HG02981 (cell line): ENCODE measurements around the gene RSBN1L.
"Not testable (repeated sequence)": the region's sequence is repeated elsewhere in the genome, so short reads cannot be mapped to it uniquely, and the experiment has no call there.

ENCODE experiments used
- ATAC-seq: cut with Tn5 transposase; IDR thresholded peaks from one replicate; pipeline ENCODE4 v1.9.1; 2021; ENCODE audit warnings: mild to moderate bottlenecking, moderate library complexity; ENCODE audit not compliant: unreplicated experiment

RSBN1L gene

DNA sequence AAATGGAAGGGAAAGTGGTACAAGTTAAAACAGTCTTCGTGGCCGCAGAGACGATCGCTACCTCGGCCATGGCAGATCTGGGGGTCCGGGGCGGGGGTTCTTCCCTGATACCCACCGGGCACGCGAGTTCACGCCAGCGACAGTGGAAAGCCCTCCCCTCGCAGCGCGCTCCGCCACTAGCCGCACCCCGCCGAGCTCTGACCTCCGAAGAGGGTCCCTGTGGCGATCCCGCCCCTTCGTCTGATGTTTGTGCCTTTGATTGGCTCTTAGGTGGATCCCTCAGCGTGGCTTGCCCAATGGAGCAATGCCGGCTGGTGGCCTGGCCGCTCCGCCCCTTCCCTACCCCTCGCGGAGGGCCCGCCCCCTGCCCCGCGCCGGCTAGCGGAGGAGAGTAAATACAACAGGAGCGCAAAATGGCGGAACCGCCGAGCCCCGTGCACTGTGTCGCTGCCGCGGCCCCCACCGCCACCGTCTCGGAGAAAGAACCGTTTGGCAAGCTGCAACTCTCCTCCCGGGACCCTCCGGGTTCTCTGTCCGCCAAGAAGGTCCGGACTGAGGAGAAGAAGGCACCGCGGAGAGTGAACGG, at the start of gene RSBN1L:
Gene RSBN1L, plus strand, starts transcription at position 403 of the 586 bp plus-strand sequence. Its CDS starts 11 bp downstream, at position 414.
- ATAC-seq, result peak; percentile 96

DNA sequence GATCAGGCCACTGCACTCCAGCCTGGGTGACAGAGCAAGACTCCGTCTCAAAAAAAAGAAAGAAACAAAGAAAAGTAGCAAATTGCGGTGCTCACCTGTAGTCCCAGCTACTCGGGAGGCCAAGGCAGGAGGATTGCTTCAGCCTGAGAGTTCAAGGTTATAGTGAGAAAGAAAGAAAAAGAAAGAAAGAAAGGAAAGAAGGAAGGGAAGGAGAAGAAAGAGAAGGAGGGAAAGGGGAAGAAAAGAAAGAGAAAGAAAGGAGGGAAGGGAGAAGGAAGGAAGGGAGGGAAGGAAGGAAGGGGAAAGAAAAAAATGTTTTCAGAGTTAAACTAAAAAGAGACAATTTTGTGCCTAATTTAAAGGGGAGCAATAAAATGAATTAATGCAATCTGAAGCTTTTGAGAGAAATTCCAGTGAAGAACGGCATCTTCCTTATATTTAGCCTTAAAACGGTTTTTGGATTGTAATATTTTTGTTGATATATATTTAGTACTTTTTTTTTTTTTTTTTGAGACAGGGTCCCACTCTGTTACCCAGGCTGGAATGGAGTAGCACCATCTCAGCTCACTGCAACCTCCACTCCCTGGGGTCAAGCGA, 47.4 kb upstream of the RSBN1L start:
- ATAC-seq, result no peak

DNA sequence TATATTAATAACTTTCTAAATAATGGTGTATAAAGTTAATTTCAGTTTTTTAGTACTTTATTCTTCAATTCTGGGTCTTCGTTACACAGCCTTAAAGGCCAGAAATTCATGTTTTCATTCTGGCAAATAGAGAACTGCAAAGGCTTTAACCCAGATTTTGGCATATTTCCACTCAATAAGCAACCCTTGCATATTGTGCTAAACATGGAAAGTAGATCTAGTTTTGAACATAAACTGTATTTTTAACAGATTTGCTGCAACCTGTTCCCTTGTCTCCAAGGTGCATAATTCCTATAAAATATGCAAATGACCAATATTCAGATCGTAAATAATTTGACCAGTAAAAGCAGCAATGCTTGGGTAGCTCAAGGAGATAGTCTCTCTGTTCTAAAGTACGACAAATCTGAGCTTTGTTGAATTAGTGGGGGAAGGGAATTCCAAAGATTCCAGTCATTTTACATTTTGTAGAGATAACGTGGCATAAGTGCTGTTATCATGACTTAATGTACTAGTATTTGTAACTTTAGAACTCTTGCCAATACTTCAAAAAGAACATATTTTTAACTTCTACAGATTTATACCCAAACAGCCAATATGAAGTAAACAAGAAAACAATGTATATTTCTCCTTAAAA, 46.4 kb upstream of the RSBN1L start:
- no peak for ATAC-seq

DNA sequence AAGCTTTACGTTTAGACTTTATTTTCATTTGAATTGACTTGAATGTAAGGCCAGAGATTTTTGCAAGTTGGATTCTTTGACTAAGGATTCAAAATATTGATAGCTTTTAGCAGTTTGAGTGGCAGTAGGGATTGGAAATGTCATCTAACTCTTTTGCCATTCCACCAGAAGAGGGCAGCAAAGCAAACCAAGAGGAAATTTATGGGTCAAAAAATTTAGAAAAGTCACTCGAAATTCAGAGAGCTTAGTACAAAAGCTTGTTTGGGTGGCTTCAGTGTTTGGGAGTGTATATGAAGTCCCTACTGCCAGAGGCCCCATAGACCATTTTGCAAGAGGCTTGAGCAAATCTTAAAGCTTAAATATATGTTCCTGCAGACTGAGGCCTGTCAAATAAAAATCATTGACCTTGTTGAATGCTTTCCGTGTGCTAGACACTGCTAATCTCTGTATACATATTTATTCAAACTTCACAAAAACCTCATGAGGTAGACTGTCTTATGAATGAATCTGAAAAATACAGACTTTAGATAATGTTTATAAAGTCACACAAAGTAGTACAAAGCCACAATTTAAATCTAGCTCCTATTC, 44.6 kb upstream of the RSBN1L start:
- ATAC-seq, result no peak

GRCh38 chr7:77652826-77653225, 43.4 kb upstream of the RSBN1L start:
- not testable (repeated sequence) for ATAC-seq

DNA sequence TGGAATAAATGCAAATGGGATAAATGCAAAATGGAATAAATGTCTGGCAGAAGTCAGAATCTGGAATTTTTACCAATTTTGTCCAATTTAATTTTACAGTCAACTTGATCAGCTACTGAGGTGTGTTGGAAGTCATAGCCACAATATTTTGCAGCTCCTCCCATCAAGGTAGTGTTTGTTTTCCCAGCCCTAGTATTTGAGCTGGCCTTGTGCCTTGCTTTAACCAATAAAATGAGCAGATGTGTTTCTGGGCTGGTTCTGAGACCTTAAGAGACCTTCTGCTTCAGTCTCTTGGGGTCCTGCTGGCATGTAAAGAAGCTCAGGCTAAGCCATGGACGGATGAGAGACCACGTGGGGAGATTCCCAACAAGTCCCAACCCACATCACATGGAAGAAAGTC, 42.7 kb upstream of the RSBN1L start:
- ATAC-seq, result no peak

DNA sequence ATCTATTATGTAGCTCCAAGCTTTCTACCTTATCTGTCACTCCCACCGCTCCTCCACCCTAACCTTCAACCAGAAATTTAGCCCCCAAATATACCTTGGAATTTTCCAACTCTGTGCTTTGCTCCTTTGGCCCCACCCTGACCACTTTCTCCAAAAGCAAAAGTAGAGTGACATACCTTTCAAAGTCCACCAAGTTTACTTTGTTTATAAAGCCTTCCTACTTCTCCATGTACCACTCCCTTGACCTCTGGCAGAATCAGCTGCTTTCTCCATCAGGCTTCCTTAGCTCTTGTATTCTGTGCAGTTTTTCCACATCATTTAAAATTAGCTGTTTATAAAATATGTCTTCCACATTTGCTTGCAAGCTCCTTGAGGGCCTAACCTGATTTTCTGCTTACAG, 40.9 kb upstream of the RSBN1L start:
- ATAC-seq, result no peak

DNA sequence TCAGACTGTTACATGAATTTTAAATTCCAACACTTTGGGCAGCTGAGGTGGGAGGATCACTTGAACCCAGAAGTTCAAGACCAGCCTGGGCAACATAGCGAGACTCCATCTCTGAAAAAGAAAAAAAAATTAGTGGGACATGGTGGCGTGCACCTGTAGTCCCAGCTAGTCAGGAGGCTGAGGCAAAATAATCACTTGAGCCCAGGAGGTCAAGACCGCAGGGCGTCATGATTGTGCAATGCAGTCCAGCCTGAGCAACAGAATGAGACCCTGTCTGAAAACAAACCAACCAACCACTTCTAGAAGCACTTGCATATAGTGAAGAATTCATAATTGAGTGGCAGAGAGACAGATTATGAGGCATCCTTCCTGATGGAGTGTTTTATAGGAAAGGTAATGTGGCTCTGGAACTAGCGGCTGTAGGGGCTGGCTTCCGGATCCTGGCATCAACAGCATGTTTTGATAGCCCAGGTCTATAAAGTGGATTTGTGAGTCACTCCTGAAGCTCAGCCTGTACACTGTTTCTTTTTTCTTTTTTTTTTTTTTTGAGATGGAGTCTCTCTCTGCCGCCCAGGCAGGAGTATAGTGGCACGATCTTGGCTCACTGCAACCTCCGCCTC, 40.3 kb upstream of the RSBN1L start:
- no peak for ATAC-seq

DNA sequence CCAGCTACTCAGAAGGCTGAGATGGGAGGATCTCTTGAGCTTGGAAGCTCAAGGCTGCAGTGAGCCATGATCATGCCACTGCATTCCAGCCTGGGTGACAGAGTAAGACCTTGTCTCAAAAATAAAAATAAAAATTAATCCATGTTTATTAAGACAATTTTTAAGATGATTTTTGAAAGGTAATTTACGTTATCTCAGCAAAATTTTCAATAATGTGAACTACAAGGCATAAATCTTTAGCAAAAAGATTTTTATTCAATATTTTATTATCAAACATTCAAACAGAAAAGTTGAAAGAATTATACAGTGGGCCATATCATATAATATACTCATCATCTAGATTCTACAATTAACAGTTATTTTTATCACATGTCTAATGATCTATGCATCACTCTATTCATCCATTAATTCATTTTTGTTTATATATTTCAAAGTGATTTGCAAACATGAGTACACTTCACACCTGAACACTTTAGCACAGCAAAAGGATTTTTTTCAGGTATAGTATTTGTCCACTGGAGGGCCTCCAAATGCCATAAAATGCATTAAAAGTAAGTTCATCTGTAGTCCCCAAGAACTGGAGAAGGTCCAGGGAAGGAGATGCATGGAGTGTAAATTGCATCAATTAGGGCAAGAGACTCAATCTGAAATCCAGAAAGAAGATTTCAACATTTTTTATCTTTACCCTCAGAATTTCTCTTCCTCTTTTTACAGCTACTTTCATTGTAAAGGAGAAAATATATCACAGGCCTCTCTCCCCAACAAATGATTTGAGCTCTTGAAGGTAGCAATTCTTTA, 38.6 kb upstream of the RSBN1L start:
- ATAC-seq, result no peak

DNA sequence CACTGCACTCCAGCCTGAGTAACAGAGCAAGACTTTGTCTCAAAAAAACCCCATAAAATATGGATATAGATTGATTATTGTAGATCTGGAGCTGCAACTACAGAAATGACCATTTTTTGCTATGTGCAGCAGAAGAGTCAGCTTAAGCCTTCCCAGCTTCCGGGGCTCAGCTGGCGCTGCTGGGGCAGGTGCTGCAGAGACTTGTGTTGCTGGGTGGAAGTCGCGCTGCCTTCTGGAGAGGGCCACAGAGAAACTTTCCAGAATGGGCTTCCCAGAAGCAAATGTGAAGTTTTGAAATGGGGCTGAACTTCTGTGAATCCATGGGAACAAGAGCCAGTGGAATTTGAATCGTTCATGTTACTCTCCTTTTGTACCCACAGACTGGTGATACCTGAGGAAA, 37.3 kb upstream of the RSBN1L start:
- no peak for ATAC-seq

GRCh38 chr7:77661816-77662215, 34.4 kb upstream of the RSBN1L start:
- ATAC-seq, result no peak

DNA sequence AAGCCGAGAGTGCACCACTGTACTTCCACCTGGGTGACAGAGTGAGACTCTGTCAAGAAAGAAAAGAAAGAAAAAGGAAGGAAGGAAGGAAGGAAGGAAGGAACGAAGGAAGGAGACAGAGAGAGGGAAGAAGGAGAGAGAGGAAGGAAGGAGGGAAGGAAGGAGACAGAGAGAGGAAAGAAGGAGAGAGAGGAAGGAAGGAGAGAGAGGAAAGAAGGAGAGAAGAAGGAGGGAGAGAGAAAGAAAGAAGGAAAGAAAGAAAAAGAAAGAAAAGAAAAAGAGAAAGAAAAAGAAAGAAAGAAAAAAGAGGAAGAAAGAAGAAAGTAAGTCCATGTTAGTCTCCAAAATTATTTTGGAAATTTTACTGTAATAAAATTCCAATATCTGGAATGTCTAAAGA, 33.4 kb upstream of the RSBN1L start:
- ATAC-seq, result no peak

DNA sequence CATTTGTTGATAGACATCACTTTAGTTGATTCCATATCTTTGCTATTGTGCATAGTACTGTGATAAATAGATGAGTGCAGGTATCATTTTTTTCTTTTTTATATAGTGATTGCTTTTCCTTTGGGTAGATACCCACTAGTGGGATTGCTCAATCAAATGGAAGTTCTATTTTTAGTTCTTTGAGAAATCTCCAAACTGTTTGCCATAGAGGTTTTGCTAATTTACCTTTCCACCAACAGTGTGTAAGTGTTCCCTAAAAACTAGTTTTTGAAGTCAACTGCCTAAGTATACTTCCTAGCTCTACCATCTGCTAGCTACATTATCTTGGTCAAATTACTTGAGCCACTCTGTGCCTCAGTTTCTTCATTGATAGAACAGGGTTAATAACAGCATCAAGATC, 31.5 kb upstream of the RSBN1L start:
- no peak for ATAC-seq

- ATAC-seq, result no peak
Observed at GRCh38 chr7:77665161-77665560, 31.1 kb upstream of the RSBN1L start.

DNA sequence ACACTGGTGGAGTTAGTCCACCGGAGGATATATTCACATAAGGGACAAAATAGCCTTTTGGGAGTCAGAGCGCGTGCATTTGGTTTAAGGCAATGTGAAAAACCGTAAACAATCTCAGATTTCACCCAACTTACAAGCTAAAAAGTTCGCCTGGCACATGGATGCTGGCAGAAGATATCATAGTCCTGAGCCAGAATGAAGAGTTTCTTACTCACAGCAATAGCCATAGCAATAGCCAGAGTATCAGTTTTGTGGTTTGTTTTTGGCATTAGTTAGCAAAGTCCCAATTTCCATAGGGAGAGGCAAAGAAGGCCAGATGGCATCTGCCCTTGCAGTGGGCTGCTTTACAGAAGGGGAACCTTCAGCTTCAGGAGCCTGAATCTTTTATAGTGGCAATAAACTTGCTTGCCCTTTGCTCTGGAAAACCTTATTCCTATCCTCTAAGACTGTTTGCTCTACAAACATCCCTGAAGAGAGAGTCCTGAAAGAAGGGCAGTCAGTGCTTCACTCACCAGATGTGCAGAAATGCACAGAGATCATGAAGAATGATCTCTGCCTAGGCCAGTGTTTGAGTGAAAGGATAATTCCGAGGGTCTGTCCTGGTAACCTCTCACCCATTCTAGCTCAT, 28.7 kb upstream of the RSBN1L start:
- no peak for ATAC-seq

DNA sequence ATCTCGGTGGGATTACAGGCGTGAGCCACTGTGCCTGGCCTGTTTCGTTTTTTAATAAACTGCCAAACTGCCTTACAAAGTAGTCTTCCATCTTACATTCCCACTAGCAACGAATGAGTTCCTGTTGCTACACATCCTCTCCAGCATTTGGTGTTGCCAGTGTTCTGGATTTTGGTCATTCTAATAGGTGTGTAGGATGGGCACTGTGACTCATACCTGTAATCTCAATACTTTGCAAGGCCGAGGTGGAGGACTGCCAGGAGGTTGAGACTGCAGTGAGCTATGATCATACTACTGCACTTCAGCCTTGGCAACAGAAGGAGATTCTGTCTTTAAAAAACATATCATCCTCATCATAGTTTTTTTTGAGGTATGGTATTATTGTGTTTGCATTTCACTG, 21.4 kb upstream of the RSBN1L start:
- no peak for ATAC-seq

DNA sequence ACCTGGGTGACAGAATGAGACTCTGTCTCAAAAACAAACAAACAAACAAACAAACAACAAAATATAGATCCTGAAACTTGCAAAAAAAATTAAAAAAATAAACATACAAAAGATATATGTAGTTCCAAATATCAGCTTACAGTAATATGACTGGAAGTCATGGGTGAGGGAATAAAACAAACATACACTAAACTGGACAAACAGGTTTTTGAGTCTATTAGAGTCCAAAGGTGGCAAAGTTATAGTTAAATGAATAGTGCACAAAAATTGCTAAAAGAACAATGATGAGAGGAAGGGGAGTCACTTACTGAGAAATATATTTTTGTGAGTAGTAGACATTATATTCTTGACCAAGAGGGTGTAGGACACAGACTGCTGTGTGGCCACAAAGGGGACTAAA, 16.7 kb upstream of the RSBN1L start:
- no peak for ATAC-seq

- ATAC-seq, result no peak
Observed at GRCh38 chr7:77680266-77680665, 16.0 kb upstream of the RSBN1L start.

DNA sequence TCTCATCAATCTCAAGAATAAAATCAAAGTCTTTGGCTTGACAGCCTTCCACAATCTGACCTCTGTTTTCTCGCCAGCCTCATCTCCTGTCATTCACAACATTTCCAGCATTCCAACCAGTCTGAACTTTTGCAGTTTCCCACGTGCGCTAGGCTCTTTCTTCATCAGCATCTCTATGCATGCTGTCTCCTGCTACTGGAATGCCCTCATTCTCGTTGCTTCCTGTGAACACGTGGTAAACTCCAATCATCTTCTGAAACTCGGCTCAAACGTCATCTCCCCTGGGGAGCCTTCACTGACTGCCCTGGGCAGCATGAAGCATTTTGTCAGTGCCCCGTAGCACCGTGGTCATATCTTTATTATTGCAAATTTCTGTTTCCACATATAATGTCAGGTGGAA, 12.2 kb upstream of the RSBN1L start:
- no peak for ATAC-seq

DNA sequence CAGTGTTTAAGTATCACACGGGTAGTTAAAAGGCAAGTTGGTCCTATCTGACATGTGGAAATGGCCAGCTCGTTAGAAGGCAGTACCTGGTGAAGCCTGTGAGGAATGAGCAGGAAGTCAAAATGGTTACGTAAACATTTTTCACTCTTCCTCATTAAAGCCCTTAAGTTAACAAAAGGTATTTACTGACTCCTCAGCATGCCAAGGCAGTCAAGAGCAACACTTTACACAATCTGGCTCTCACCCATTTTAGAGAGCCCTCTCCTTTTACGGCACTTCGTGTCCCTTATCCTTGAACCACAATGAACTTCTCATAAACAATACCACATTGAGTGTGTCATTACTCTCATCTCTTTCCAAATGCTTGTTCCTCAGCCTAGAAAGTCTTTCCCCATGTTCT, 11.0 kb upstream of the RSBN1L start:
- no peak for ATAC-seq
